HFF-Myc (cell line): ENCODE measurements around the gene SELENON.

ENCODE experiments used
- DNase-seq: peaks from one replicate; pipeline ENCODE4 v3.0.0-alpha.2; 2011; ENCODE audit warnings: low read depth; ENCODE audit errors: extremely low read depth
- H3K4me3 ChIP-seq: replicated peaks from 2 replicates; pipeline ENCODE4 v1.5.1; 2011; ENCODE audit warnings: low read depth, mild to moderate bottlenecking, control low read depth, low read length
- TF ChIP-seq, protein P1 (sequence below): IDR thresholded peaks from 2 replicates; pipeline ENCODE4 v1.5.1; 2012; ENCODE audit warnings: mild to moderate bottlenecking, low read depth, low read length, control low read depth; ENCODE audit errors: missing control alignments

Gene SELENON, protein sequence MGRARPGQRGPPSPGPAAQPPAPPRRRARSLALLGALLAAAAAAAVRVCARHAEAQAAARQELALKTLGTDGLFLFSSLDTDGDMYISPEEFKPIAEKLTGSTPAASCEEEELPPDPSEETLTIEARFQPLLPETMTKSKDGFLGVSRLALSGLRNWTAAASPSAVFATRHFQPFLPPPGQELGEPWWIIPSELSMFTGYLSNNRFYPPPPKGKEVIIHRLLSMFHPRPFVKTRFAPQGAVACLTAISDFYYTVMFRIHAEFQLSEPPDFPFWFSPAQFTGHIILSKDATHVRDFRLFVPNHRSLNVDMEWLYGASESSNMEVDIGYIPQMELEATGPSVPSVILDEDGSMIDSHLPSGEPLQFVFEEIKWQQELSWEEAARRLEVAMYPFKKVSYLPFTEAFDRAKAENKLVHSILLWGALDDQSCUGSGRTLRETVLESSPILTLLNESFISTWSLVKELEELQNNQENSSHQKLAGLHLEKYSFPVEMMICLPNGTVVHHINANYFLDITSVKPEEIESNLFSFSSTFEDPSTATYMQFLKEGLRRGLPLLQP

DNA sequence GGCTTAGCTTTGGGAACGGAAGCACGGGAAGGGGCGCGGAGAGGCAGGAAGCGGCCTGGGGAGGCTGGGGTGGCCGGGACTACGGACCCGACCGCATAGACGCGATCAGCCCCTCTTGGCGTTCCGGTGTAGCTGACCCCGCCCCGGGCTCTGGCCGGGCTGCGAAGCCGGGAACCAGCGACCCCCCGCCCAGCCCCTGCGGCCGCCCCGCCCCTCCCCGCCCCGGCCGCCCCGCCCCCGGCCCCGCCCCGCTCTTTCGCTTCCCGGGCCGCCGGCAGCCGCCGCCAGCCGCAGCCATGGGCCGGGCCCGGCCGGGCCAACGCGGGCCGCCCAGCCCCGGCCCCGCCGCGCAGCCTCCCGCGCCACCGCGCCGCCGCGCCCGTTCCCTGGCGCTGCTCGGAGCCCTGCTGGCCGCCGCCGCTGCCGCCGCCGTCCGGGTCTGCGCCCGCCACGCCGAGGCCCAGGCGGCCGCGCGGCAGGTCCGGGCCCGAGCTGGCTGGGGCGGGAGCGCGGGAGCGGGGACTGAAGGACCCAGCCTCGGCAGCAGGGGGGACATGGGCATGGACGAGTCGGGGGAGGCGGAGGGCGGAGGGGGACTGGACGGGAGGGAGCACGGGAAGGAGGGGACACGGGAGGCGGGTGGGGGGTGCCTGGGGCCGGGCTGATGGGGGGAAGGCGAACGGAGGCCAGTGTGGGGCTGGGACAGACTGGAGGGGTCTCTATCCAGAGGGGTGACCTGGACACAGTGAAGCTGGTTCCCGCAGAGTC is at the start of gene SELENON:
SELENON (plus strand) TSS at position 259 of the 768 bp plus-strand sequence; CDS start at position 297, 38 bp downstream.
- H3K4me3 ChIP-seq: peak within 1 kb of the TSS; percentile 61
- TF ChIP-seq, protein P1, sequence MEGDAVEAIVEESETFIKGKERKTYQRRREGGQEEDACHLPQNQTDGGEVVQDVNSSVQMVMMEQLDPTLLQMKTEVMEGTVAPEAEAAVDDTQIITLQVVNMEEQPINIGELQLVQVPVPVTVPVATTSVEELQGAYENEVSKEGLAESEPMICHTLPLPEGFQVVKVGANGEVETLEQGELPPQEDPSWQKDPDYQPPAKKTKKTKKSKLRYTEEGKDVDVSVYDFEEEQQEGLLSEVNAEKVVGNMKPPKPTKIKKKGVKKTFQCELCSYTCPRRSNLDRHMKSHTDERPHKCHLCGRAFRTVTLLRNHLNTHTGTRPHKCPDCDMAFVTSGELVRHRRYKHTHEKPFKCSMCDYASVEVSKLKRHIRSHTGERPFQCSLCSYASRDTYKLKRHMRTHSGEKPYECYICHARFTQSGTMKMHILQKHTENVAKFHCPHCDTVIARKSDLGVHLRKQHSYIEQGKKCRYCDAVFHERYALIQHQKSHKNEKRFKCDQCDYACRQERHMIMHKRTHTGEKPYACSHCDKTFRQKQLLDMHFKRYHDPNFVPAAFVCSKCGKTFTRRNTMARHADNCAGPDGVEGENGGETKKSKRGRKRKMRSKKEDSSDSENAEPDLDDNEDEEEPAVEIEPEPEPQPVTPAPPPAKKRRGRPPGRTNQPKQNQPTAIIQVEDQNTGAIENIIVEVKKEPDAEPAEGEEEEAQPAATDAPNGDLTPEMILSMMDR: no peak
- no peak for DNase-seq

DNA sequence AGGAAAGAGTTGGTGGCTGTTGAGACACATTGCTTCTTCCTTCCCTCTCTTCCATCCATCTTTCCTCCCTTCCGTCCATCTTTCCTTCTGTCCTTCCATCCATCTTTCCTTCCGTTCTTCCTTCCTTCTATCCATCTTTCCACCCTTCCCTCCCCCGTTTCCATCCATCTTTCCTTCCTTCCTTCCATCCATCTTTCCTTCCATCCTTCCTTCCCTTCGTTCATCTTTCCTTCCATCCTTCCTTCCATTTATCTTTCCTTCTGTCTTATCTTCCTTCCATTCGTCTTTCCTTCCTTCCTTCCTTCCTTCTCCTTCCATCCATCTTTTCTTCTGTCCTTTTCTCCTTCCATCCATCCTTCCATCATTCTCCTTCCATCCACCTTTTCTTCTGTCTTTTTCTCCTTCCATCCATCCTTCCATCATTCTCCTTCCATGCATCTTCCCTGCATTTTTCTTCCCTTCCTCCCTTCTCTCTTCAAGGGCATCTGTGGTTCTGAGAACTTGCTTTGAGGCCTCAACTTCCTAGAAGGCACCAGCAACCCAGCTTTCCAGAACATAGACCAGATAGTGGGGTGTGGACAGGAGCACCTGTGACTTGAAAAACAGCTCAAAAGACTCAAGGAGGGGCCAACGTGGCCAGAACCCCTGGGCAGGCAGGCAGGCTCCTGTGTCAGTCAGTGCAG is 48.9 kb upstream of the SELENON start:
- TF ChIP-seq, protein P1: no peak
- no peak overlapping the region for H3K4me3 ChIP-seq
- no peak for DNase-seq

DNA sequence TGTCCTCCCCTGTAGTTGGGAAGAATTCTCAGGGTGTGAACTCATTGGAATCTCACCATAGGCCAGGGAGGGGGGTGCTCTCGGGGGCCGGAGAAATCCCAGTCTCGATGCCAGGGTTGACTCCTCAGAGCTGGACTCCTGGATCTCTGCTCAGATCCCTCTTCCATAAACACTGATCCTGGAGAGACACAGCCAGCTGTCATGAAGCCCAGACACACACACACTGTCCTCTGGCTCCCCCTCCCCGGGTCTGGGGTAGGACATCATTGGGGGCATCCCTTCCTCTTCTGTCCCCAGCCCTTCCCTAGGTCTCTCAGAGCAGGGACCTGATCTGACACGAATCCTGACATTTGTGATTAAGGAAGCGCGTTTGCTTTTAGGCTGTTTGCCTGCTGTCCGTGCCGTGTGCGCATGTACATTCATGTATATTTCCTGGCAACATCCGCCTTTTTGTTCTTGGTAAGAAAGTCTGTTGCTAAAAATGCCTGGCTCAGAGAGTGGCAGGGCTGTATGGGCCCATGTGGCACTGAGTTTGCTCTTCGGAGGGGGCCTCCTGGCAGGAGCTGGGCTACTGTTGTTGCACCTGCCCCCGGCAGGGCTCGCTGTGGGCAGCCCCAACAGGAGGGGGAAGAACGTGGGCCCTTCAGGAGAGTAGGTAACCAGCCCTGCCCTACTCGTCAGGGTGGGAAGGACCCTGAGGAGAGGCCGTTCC is 45.4 kb upstream of the SELENON start:
- no peak for DNase-seq
- TF ChIP-seq, protein P1: no peak
- H3K4me3 ChIP-seq: no peak overlapping the region

DNA sequence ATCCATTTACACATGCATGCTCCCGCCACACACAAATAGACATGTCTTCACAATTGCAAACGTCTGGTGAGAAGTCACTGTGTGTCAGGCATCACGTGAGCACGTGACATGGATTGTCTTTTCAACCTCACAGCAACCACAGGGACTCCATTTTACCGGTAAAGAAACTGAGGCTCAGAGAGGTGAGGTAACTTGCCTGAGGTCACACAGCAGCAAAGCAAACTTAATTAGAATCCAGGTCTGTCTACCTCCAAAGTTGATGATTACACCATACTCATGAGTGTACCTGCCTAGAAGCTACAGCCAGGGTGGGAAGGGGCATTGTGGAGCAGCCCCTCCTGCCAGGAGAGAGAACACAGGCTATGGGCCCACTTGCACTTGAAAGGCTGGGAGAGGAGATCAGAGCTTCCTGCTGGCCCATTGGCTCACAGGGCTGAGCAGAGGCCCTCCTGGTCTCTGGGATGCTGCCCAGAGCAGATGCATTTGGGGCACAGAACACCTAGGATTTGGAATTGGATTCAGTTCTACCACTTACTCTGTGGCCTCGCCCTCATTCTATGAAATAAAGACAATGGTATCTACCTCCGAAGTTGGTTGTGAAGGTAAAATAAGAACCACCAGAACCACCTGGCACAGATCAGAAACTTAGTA is 44.4 kb upstream of the SELENON start:
- no peak for DNase-seq
- H3K4me3 ChIP-seq: no peak overlapping the region
- TF ChIP-seq, protein P1: no peak

DNA sequence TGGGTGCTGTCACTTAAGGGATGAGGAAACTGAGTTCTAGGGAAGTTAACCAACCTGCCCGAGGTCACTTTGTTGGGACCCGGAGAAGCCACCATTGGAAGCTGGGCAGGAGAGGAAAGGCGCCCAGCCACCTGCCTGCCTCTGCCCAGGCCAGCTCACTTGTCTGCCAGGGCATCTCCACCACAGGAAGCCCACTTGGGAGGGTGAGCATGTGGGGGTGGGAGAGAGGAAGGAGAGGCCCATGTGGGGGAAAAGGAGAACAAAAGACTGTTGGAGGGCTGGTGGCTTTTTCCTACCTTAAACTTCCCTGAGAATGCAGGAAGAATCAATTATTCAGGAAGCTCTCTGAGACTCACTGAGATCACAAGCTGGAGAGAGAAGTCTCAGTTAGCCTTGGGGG is 43.8 kb upstream of the SELENON start:
- DNase-seq: no peak
- no peak overlapping the region for H3K4me3 ChIP-seq
- TF ChIP-seq, protein P1: no peak
